HCT116 (cell line): ENCODE results near the gene PARP14. TPM values are rescaled to one million over a fixed set of nuclear protein-coding genes. Genes with fewer than 3 reads are reported as not detected.

Experiments used
- ATAC-seq: fragments of 200-7000 bp; cut with Tn5 transposase; 2 replicates; pipeline ENCODE4 v1.9.1; 2020; ENCODE audit warnings: mild to moderate bottlenecking, moderate library complexity
- BruUV-seq: library from RNA; stranded (reverse); fragments of 400-500 nt; replicated peaks from 2 replicates; lab custom pipeline; 2021; lab: Mats Ljungman, UMichigan
- CTCF ChIA-PET: fragments of 300-600 bp; sonication (Branson Sonifier 250); formaldehyde crosslinking; loops from one replicate; lab custom pipeline; 2021; ENCODE audit warnings: antibody characterized with exemption; lab: Charles Lee
- POLR2A ChIA-PET: fragments of 300-600, 350-600 bp; sonication (Branson Sonifier 250); formaldehyde crosslinking; loops from one replicate; lab custom pipeline; 2021; ENCODE audit warnings: antibody characterized with exemption; lab: Charles Lee
- RAD21 ChIA-PET, 2 experiments: fragments of 300-600 bp; sonication (Branson Sonifier 250); formaldehyde crosslinking; loops; one replicate each; lab custom pipeline; 2023; ENCODE audit warnings: low total read pairs in 2 of 2; ENCODE audit not compliant: uncharacterized antibody in 2 of 2, unreplicated experiment in 2 of 2, low non-redundant PET in 1 of 2; lab: Charles Lee
- DNase-seq: peaks from one replicate; pipeline ENCODE4 v3.0.0-alpha.2; 2010; ENCODE audit warnings: low read depth, low spot score
- H2AFZ ChIP-seq: fragments of 200-600 bp; shearing (Covaris generic), sonication (generic); 2 replicates; pipeline ENCODE4 v1.6.1; 2017; ENCODE audit warnings: low read depth, mixed run types, mixed read lengths, antibody characterized with exemption, low read length; ENCODE audit not compliant: poor library complexity, severe bottlenecking
- H3K27ac ChIP-seq: 2 replicates; pipeline ENCODE4 v1.5.1; 2012; ENCODE audit warnings: low read depth, low read length
- H3K27me3 ChIP-seq: fragments of 200-600 bp; sonication (generic); 2 replicates; pipeline ENCODE4 v1.6.1; 2016; ENCODE audit warnings: mixed run types, low read length, mixed read lengths; ENCODE audit not compliant: insufficient read depth
- H3K36me3 ChIP-seq, 2 experiments: fragments of 200-500 bp in 1 of 2; fragments of 200-600 bp in 1 of 2; sonication (Bioruptor generic) in 1 of 2; sonication (generic) in 1 of 2; 2 replicates each; pipeline versions ENCODE4 v1.5.1 to v1.6.1; 2014 to 2016; ENCODE audit warnings: low read length in 2 of 2, inconsistent platforms in 1 of 2, mixed read lengths in 1 of 2, mixed run types in 1 of 2; ENCODE audit not compliant: insufficient read depth in 2 of 2, control insufficient read depth in 1 of 2
- H3K4me1 ChIP-seq, 2 experiments: fragments of 200-600 bp in 1 of 2; sonication (generic) in 1 of 2; 2 replicates each; pipeline versions ENCODE4 v1.5.1 to v1.6.1; 2012 to 2017; ENCODE audit warnings: low read length in 2 of 2, inconsistent platforms in 1 of 2, mild to moderate bottlenecking in 1 of 2, mixed read lengths in 1 of 2, mixed run types in 1 of 2, moderate library complexity in 1 of 2; ENCODE audit not compliant: insufficient read depth in 2 of 2, control insufficient read depth in 1 of 2
- H3K4me2 ChIP-seq: fragments of 200-600 bp; sonication (generic); 2 replicates; pipeline ENCODE4 v1.6.1; 2017; ENCODE audit warnings: mixed run types, low read length, mixed read lengths
- H3K4me3 ChIP-seq, 2 experiments: fragments of 200-600 bp in 1 of 2; sonication (generic) in 1 of 2; replicated peaks in 1 of 2; 2 replicates each; pipeline ENCODE4 v1.5.1; 2011 to 2016; ENCODE audit warnings: low read length in 2 of 2, control low read depth in 1 of 2, low read depth in 1 of 2, mild to moderate bottlenecking in 1 of 2, mixed read lengths in 1 of 2, mixed run types in 1 of 2
- H3K79me2 ChIP-seq: fragments of 200-600 bp; sonication (generic); 2 replicates; pipeline ENCODE4 v1.6.1; 2017; ENCODE audit warnings: mild to moderate bottlenecking, mixed run types, low read length, moderate library complexity, mixed read lengths; ENCODE audit not compliant: insufficient read depth
- H3K9ac ChIP-seq: fragments of 200-600 bp; sonication (generic); 2 replicates; pipeline ENCODE4 v1.6.1; 2016; ENCODE audit warnings: low read length, mixed read lengths
- H3K9me2 ChIP-seq: fragments of 200-600 bp; sonication (generic), shearing (Covaris generic); 2 replicates; pipeline ENCODE4 v1.6.1; 2017; ENCODE audit warnings: mixed run types, mild to moderate bottlenecking, moderate library complexity; ENCODE audit not compliant: insufficient read depth
- H3K9me3 ChIP-seq, 2 experiments: fragments of 200-500 bp in 1 of 2; fragments of 200-600 bp in 1 of 2; sonication (Bioruptor generic) in 1 of 2; sonication (generic) in 1 of 2; 2 replicates each; pipeline ENCODE4 v1.6.1; 2014 to 2017; ENCODE audit warnings: low read length in 2 of 2, mixed read lengths in 2 of 2, inconsistent platforms in 1 of 2, low read depth in 1 of 2, mild to moderate bottlenecking in 1 of 2, mixed run types in 1 of 2, moderate library complexity in 1 of 2; ENCODE audit not compliant: control insufficient read depth in 1 of 2, insufficient read depth in 1 of 2
- H4K20me1 ChIP-seq: fragments of 200-600 bp; sonication (generic), shearing (Covaris generic); 2 replicates; pipeline ENCODE4 v1.6.1; 2017; ENCODE audit warnings: mixed run types, mild to moderate bottlenecking, moderate library complexity; ENCODE audit not compliant: insufficient read depth
- ATF3 ChIP-seq: IDR thresholded peaks from 2 replicates; pipeline ENCODE4 v1.6.1; 2012
- CEBPB ChIP-seq: IDR thresholded peaks from 2 replicates; pipeline ENCODE4 v1.6.1; 2012; ENCODE audit warnings: low read depth
- CTCF ChIP-seq, 3 experiments: fragments of 200-600 bp in 1 of 3; sonication (generic) in 1 of 3; IDR thresholded peaks in 2 of 3; conservative IDR thresholded peaks in 1 of 3; 2 replicates each; pipeline ENCODE4 v1.5.1; 2012 to 2017; ENCODE audit warnings: low read depth in 2 of 3, low read length in 2 of 3, antibody characterized with exemption in 1 of 3, borderline replicate concordance in 1 of 3, control low read depth in 1 of 3, mild to moderate bottlenecking in 1 of 3, mixed read lengths in 1 of 3, mixed run types in 1 of 3, moderate library complexity in 1 of 3; ENCODE audit not compliant: insufficient read depth in 1 of 3
- EGR1 ChIP-seq: IDR thresholded peaks from 2 replicates; pipeline ENCODE4 v1.6.1; 2012; ENCODE audit warnings: low read depth
- EZH2 ChIP-seq: fragments of 200-600 bp; sonication (generic); IDR thresholded peaks from 2 replicates; pipeline ENCODE4 v1.6.1; 2017; ENCODE audit warnings: antibody characterized with exemption, mixed run types
- EZH2phosphoT487 ChIP-seq: fragments of 200-600 bp; IDR thresholded peaks from 2 replicates; pipeline ENCODE4 v1.6.1; 2018; ENCODE audit warnings: antibody characterized with exemption, borderline replicate concordance
- FOSL1 ChIP-seq: IDR thresholded peaks from 2 replicates; pipeline ENCODE4 v1.6.1; 2012; ENCODE audit warnings: low read depth
- JUND ChIP-seq: IDR thresholded peaks from 2 replicates; pipeline ENCODE4 v1.6.1; 2012
- MAX ChIP-seq: IDR thresholded peaks from 2 replicates; pipeline ENCODE4 v1.6.1; 2012
- POLR2A ChIP-seq: IDR thresholded peaks from 2 replicates; pipeline ENCODE4 v1.7.0; 2011; ENCODE audit warnings: borderline replicate concordance; ENCODE audit not compliant: insufficient read depth, insufficient read length; ENCODE audit errors: extremely low read depth
- POLR2AphosphoS5 ChIP-seq: IDR thresholded peaks from 2 replicates; pipeline ENCODE4 v1.6.1; 2011; ENCODE audit warnings: mild to moderate bottlenecking, low read depth, low read length, moderate library complexity
- RAD21 ChIP-seq: IDR thresholded peaks from 2 replicates; pipeline ENCODE4 v1.6.1; 2012; ENCODE audit warnings: low read depth, mild to moderate bottlenecking
- SIN3A ChIP-seq: IDR thresholded peaks from 2 replicates; pipeline ENCODE4 v1.6.1; 2012; ENCODE audit warnings: low read depth
- SP1 ChIP-seq: IDR thresholded peaks from 2 replicates; pipeline ENCODE4 v1.6.1; 2012; ENCODE audit warnings: low read depth
- SRF ChIP-seq: IDR thresholded peaks from 2 replicates; pipeline ENCODE4 v1.6.1; 2012; ENCODE audit warnings: low read depth
- YY1 ChIP-seq: IDR thresholded peaks from 2 replicates; pipeline ENCODE4 v1.6.1; 2011; ENCODE audit warnings: low read length, low read depth, moderate library complexity, mild to moderate bottlenecking; ENCODE audit not compliant: insufficient replicate concordance; ENCODE audit errors: extremely low read depth
- ZBTB33 ChIP-seq: IDR thresholded peaks from 2 replicates; pipeline ENCODE4 v1.6.1; 2011; ENCODE audit warnings: mild to moderate bottlenecking, low read length, moderate library complexity; ENCODE audit not compliant: insufficient replicate concordance; ENCODE audit errors: extremely low read depth
- ZNF274 ChIP-seq: fragments of 200-500 bp; sonication (Bioruptor generic); IDR thresholded peaks from 2 replicates; pipeline ENCODE4 v1.6.1; 2014; ENCODE audit warnings: mild to moderate bottlenecking, low read depth, low read length, inconsistent platforms
- intact Hi-C: fragments of 100-400 bp; cut with micrococcal nuclease; formaldehyde crosslinking; loops from 2 replicates; pipeline ENCODE4 v1.10.0; 2022
- total RNA-seq: library from RNA; stranded (reverse); gene quantifications from one replicate; pipeline ENCODE4 v1.2.1, GENCODE V29; 2021; ENCODE audit not compliant: unreplicated experiment

The PARP14 gene
- total RNA-seq, 1 experiment from 2014 or later, result 12.2 TPM

- TF ChIP-seq SIN3A (no peak), SRF (no peak), ATF3 (no peak), FOSL1 (no peak), EZH2phosphoT487 (no peak), POLR2A (no peak), EZH2 (no peak), EGR1 (no peak), ZBTB33 (no peak), POLR2AphosphoS5 (no peak), JUND (no peak), RAD21 (no peak), MAX (no peak), SP1 (no peak)
- TF ChIP-seq, all 23 proteins: peak for 0
Measured at GRCh38 chr3:122660297-122660974, 20.2 kb upstream of the PARP14 start (continued).

GRCh38 chr3:122661633-122662032 lies 19.0 kb upstream of the PARP14 start:
- DNase-seq, result no peak
- Histone ChIP-seq H3K27ac (no peak overlapping the region), H3K4me3 (no peak overlapping the region), H3K9me2 (no peaks in the 10 kb centered on the region), H4K20me1 (no peaks in the 10 kb centered on the region), H3K27me3 (no peaks in the 10 kb centered on the region), H3K4me1 (0 out of 4 replicates have a peak, but pooled peaks cover 0 to 4% of the 10 kb centered on the region in 2 experiments), H3K36me3 (no peaks in the 10 kb centered on the region), H3K9me3 (peaks cover 0 to 7% of the 10 kb centered on the region in 2 experiments; a peak in 1 of 4 replicates), H3K4me2 (no peak overlapping the region), H3K9ac (no peak overlapping the region), H2AFZ (no peak overlapping the region), H3K79me2 (no peaks in the 10 kb centered on the region)
- TF ChIP-seq ATF3 (no peak), JUND (no peak), MAX (no peak), SRF (no peak), CTCF (IDR thresholded peaks at IDR 0.05 in 2 of 3, conservative IDR thresholded peaks at IDR 0.05 in 1 of 3; ENCODE audit: borderline replicate concordance in 1 of 3, insufficient read depth in 1 of 3, low read depth in 2 of 3, low read length in 2 of 3) (no peak), RAD21 (no peak), POLR2AphosphoS5 (no peak), SIN3A (no peak), CEBPB (no peak), EGR1 (no peak), EZH2 (no peak), ZNF274 (no peak), POLR2A (no peak), YY1 (no peak)
- CTCF ChIA-PET, result no interaction called here
- POLR2A ChIA-PET, result no interaction called here
- BruUV-seq, result no TSS peak
- intact Hi-C loops, result no loop called here
- RAD21 ChIA-PET, result interaction anchor here in 1 of 2 experiments (0.6 kb wide), 1 partner anchor 18 kb away, joined by 4 read pairs; no protein-coding TSS in a partner anchor
- no peak for ATAC-seq
